Sigmoid colon (tissue), 3 donors: ENCODE data around the gene AIFM2.

Experiments used
- CTCF ChIP-seq, 4 experiments: fragments of 450-650 bp in 3 of 4; fragments of 200-600 bp in 1 of 4; IDR thresholded peaks; one replicate each; pipeline ENCODE4 v1.5.1; 2016 to 2019; ENCODE audit warnings: antibody characterized with exemption in 4 of 4, mild to moderate bottlenecking in 3 of 4, moderate library complexity in 2 of 4
- POLR2A ChIP-seq, 2 donors: fragments of 450-650 bp; IDR thresholded peaks; one replicate each; pipeline ENCODE4 v1.6.1; 2016; ENCODE audit warnings: antibody characterized with exemption in 2 of 2, mild to moderate bottlenecking in 2 of 2, moderate library complexity in 2 of 2

GRCh38 chr10:70175516-70175915 is 42.9 kb upstream of the AIFM2 start:
- TF ChIP-seq POLR2A (IDR thresholded peaks at IDR 0.05) (no peak), CTCF (IDR thresholded peaks at IDR 0.05) (no peak)
